ENCODE results near the gene MAP3K4.

DNA sequence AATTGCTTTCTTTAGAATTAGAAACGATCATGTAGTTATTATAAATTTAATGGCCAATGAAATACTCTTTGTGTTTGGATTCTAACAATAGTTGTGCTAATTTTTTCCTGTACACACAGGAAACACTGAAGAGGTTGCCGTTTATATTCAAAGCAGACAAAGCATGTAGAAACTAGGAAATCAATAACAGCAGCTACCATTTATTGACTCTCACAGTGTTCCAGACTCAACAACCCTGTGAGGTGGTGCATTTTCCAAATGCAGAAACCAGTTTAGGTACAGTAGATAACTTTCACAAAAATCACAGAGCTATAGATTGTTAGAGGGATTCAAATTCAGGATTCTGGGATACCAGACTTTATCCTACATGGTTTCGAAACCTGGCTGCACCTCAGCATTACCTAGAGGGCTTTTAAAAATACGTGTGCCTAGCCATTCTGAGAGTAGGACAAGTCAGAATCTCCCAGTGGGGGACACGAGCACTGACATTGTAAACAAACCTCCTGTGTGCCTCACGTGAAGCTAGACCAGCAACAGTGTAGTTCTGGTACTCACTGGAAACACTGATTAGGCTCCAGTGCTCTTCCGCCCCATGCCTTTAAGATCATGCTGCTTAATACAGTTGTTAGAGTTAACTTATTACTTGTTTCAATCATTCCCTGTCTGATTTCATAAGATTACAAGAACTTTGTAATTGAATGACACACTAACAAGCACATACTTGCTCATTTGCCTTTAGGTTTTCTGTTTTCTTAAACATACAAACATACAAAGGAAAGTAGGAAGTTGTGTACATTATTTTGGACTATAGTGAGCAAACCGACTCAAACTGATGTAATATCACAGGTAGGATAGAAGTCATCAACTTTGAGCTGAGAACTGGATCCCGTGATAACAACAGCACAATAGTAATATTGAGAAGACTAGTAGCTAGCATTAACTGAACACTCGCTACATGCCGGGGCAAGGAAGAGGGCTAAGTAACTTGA, 65.8 kb downstream of the MAP3K4 start:
- TF ChIP-seq, protein P1, sequence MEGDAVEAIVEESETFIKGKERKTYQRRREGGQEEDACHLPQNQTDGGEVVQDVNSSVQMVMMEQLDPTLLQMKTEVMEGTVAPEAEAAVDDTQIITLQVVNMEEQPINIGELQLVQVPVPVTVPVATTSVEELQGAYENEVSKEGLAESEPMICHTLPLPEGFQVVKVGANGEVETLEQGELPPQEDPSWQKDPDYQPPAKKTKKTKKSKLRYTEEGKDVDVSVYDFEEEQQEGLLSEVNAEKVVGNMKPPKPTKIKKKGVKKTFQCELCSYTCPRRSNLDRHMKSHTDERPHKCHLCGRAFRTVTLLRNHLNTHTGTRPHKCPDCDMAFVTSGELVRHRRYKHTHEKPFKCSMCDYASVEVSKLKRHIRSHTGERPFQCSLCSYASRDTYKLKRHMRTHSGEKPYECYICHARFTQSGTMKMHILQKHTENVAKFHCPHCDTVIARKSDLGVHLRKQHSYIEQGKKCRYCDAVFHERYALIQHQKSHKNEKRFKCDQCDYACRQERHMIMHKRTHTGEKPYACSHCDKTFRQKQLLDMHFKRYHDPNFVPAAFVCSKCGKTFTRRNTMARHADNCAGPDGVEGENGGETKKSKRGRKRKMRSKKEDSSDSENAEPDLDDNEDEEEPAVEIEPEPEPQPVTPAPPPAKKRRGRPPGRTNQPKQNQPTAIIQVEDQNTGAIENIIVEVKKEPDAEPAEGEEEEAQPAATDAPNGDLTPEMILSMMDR (IDR thresholded peaks at IDR 0.05), result no peak
- no peak for TF ChIP-seq EP300 (IDR thresholded peaks at IDR 0.05)

Data from ovary (tissue), 3 donors.